Right lobe of liver (tissue), 4 donors: ENCODE results near the gene LRRC3.

ENCODE experiments used
- CTCF ChIP-seq, 4 donors: fragments of 200-600 bp in 3 of 4; fragments of 450-650 bp in 1 of 4; IDR thresholded peaks; one replicate each; pipeline versions ENCODE4 v1.5.1 to v1.8.0; 2016 to 2022; ENCODE audit warnings: antibody characterized with exemption in 4 of 4, mild to moderate bottlenecking in 2 of 4
- POLR2A ChIP-seq: fragments of 450-650 bp; IDR thresholded peaks from one replicate; pipeline ENCODE4 v1.6.1; 2017; ENCODE audit warnings: antibody characterized with exemption, mild to moderate bottlenecking
- donor health status: DM: no; HTN: no; CAD: no.
- donor health status: DM: no; HTN: no; CAD: no.
- donor health status: DM: no; HTN: yes; CAD: no.

DNA sequence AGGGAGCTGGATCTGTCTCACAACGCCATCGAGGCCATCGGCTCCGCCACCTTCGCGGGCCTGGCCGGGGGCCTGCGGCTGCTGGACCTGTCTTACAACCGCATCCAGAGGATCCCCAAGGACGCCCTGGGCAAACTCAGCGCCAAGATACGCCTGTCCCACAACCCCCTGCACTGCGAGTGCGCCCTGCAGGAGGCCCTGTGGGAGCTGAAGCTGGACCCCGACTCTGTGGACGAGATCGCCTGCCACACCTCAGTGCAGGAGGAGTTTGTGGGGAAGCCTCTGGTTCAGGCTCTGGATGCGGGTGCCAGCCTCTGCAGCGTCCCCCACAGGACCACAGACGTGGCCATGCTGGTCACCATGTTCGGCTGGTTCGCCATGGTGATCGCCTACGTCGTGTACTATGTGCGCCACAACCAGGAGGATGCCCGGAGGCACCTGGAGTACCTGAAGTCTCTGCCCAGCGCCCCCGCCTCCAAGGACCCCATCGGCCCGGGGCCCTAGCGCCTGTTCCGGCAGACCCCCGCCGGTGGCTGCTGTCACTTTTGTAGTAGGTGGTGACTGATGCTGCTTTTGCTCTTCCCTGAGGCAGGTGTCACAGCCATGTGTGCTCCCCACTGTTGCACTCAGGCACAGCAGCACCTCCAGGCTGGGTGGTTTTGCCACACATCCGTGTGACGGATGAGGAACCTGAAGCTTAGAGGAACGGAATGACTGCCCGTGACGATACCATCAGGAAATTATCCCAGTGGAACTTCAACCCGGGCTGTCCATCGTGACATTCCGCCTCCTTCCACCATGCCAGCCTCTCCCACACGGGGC, 1.8 kb downstream of the LRRC3 start:
- TF ChIP-seq CTCF (IDR thresholded peaks at IDR 0.05) (no peak), POLR2A (no peak)
